ENCODE results near the gene MACO1. TPM values are rescaled to one million over a fixed set of nuclear protein-coding genes. Genes with fewer than 3 reads are reported as not detected.
A peak's percentile ranks its signal among the peaks of the same experiment; 100 is the strongest.

Gene MACO1
- total RNA-seq, 4 donors from 2014 or later, result 38.8 to 74.6 (median 44.8) TPM

- intact Hi-C loops (cut with DNase I; ENCODE audit: low total_unique reads), result loop anchor here (2.0 to 5.0 kb wide), 4 partner anchors 39 to 260 kb away; partner anchors contain the start of genes MACO1, MAN1C1 and SELENON
- in situ Hi-C loops (cut with MboI; ENCODE audit: low sequenced_read_pairs in 4 of 4), result no loop called here
These were observed 111.4 kb downstream of the MACO1 start for GRCh38 chr1:25541889-25542658.

GRCh38 chr1:25543005-25543424, 112.3 kb downstream of the MACO1 start:
- H3K27me3 ChIP-seq, result no peaks in the 10 kb centered on the region
- no peaks in the 10 kb centered on the region for H3K9me3 ChIP-seq
- peak overlapping the region; percentile 82 to 97 (median 93) for H3K27ac ChIP-seq
- in situ Hi-C loops (cut with MboI; ENCODE audit: low sequenced_read_pairs in 4 of 4), result no loop called here
- H3K4me1 ChIP-seq, result peaks cover 19 to 24% of the 10 kb centered on the region in 2 donors
- ATAC-seq, result peak in 1 of 2 donors; percentile 2
- TF ChIP-seq CTCF (IDR thresholded peaks at IDR 0.05 in 4 of 5, conservative IDR thresholded peaks at IDR 0.05 in 1 of 5) (no peak), POLR2A (IDR thresholded peaks at IDR 0.05) (no peak)
- H3K36me3 ChIP-seq, result no peaks in the 10 kb centered on the region
- DNase-seq, result no peak
- H3K4me3 ChIP-seq, result peak overlapping the region; percentile 76 to 95 (median 89)
- intact Hi-C loops (cut with DNase I; ENCODE audit: low total_unique reads), result loop anchor here (2.0 to 5.0 kb wide), 4 partner anchors 40 to 259 kb away; partner anchors contain the start of genes MACO1, MAN1C1 and SELENON

More at GRCh38 chr1:25541889-25542658, 111.4 kb downstream of the MACO1 start:
- Histone ChIP-seq H3K9me3 (no peaks in the 10 kb centered on the region), H3K4me1 (peaks cover 19 to 21% of the 10 kb centered on the region in 2 donors), H3K27ac (peak overlapping the region in 1 of 4 donors; percentile 9), H3K27me3 (no peaks in the 10 kb centered on the region), H3K36me3 (no peaks in the 10 kb centered on the region), H3K4me3 (no peak overlapping the region)
- ATAC-seq (no peak), DNase-seq (no peak)
- no peak for TF ChIP-seq CTCF (IDR thresholded peaks at IDR 0.05 in 4 of 5, conservative IDR thresholded peaks at IDR 0.05 in 1 of 5)
- TF ChIP-seq POLR2A (IDR thresholded peaks at IDR 0.05), result no peak

- peaks cover 25 to 29% of the 10 kb centered on the region in 2 donors for H3K4me1 ChIP-seq
- intact Hi-C loops (cut with DNase I; ENCODE audit: low total_unique reads), result loop anchor here (2.0 to 5.0 kb wide), 5 partner anchors 21 to 259 kb away; partner anchors contain the start of genes MACO1, MAN1C1 and SELENON
These were observed 112.9 kb downstream of the MACO1 start, which contains the start of gene LDLRAP1 for GRCh38 chr1:25543425-25544242. Gene LDLRAP1, plus strand, starts transcription at chr1:25543606. Its CDS starts 93 bp downstream, at chr1:25543699.

More at GRCh38 chr1:25543425-25544242, 112.9 kb downstream of the MACO1 start, which contains the start of gene LDLRAP1:
- peak within 1 kb of the TSS; percentile 76 to 95 (median 89) for H3K4me3 ChIP-seq
- H3K36me3 ChIP-seq, result no peaks in the 10 kb centered on the region
- no peaks in the 10 kb centered on the region for H3K9me3 ChIP-seq
- peak; percentile 98 to 99 for TF ChIP-seq POLR2A (IDR thresholded peaks at IDR 0.05)
- TF ChIP-seq CTCF (IDR thresholded peaks at IDR 0.05 in 4 of 5, conservative IDR thresholded peaks at IDR 0.05 in 1 of 5), result no peak
- ATAC-seq (peak; percentile 88), DNase-seq (peak; percentile 48 to 68)
- in situ Hi-C loops (cut with MboI; ENCODE audit: low sequenced_read_pairs in 4 of 4), result no loop called here
- peak within 1 kb of the TSS; percentile 82 to 97 (median 93) for H3K27ac ChIP-seq
- no peaks in the 10 kb centered on the region for H3K27me3 ChIP-seq

All from gastrocnemius medialis (tissue), 4 donors.